CD4-positive, alpha-beta T cell treated with Interferon gamma for 1 hour (primary cell): ENCODE results near the gene UBC.
"Not testable (repeated sequence)": the region's sequence is repeated elsewhere in the genome, so short reads cannot be mapped to it uniquely, and the experiment has no call there.

ENCODE experiments used
- DNase-seq: peaks from one replicate; pipeline ENCODE4 v3.0.0-alpha.2; 2020

UBC gene

DNA sequence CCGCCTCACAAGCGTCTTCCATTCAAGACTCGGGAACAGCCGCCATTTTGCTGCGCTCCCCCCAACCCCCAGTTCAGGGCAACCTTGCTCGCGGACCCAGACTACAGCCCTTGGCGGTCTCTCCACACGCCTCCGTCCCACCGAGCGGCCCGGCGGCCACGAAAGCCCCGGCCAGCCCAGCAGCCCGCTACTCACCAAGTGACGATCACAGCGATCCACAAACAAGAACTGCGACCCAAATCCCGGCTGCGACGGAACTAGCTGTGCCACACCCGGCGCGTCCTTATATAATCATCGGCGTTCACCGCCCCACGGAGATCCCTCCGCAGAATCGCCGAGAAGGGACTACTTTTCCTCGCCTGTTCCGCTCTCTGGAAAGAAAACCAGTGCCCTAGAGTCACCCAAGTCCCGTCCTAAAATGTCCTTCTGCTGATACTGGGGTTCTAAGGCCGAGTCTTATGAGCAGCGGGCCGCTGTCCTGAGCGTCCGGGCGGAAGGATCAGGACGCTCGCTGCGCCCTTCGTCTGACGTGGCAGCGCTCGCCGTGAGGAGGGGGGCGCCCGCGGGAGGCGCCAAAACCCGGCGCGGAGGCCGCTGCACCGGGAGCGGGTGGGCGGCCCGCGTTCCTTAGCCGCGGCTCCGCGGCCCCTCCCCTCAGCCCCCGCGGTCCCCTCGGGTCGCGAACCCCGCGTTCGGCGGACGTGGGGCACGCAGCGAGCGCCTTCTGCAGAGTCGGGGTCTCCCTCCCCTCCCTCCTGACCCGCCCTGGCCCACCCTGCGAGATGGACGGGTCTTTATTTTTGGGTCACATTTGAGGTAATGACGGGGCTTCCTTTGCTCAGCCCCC, at the start of gene UBC:
Gene UBC (minus strand): TSS at position 259 of the 847 bp plus-strand sequence. CDS start 879 bp downstream, outside the sequence.
- DNase-seq = peak; percentile 86

DNA sequence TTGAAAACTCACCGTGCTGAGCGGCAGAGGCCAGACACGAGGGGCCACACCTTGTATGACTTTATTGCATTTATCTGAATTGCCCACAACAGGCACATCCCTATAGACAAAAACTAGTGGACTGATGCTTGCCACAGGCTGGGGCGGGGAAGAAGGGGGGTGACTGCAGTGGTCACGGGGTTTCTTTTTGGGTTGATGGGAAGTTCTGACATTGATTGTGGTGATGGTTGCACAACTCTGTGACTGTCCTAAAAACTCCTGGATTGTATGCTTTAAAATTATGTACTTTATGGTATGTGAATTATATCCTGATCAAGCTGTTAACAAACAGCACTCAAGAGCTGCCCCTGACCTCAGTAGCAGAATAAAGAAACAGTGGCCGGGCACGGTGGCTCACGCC, 48.8 kb upstream of the UBC start:
- no peak for DNase-seq

DNA sequence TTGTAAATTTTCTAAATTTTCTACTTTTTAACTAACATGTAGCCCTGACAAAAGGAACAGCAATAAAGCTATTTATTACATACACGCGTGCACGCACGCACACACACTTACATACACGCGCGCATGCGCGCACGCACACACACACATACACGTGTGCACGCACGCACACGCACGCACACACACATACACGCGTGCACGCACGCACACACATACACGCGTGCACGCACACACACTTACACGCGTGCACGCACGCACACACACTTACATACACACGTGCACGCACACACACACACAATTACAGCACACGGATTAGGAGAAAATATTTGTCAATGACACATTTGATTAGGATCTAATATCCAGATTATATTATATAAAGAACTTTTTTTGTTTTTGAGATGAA, 46.6 kb upstream of the UBC start:
- DNase-seq = no peak

DNA sequence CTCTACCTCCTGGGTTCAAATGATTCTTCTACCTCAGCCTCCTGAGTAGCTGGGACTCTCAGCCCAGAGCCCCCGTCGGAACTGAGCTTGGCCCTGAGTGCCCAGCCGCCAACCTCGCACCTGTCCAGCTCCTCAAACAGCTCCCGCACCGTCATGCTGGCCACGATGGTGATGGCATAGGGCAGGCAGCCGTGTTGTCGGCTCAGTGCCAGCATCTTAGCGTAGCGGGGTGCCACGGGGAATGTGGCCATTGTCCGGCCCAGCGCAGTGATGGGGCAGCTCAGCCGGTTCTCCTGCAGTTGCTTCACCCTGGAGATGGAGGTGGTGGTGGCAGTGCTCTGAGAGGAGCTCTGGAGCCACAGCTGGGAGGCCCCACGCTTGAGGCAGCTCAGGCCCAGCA, 42.1 kb upstream of the UBC start:
- DNase-seq = no peak

DNA sequence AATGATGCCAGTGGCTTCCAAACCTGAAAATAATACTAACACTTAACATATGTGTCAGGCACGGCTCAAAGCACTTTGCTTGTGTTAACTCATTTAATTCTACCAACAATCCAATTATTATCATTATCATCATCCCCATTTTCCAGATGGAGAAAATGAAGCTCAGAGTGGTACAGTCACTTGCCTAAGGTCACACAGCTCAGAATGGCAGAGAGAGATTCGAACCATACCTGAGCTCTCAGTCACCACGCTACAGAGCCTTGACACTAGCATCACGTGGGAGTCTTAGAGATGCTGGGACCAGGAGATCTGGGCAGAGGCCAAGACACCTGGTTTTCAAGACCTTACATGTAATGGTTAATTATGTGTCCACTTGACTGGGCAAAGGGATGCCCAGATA, 40.3 kb upstream of the UBC start:
- no peak for DNase-seq

DNA sequence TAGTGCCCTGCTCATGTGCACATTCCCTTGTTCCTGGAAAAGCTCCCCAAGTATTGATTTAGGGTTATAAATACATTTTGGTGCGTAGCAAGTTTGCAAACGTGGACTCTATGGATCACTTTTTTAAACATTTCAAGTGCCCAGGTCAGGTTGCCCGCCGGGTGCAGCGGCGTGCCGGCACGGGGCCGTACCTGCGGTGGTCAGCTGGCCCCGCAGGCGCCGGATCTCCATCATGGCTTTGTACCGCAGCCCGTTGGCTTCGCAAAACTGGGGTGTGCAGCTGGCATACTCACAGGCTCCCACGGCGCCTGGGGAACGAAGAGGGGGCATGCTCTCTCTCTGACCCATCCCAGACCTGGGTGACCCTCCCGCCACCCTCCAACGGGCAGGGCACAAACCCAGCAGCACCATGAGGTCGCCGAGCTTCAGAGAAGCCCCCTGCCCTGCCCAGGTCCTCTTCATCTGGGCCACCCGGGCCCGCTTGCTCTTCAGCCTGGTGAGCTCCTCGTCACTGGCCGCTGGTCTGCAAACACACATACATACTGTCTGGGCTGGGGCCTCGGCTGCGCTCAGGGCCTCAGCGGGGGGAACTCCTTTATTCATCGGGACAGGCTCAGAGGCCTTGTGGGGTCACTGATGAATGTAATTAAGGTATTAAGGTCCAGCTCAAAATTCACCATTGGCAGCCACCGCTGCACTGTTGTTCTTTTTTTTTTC, 39.4 kb upstream of the UBC start:
- no peak for DNase-seq

DNA sequence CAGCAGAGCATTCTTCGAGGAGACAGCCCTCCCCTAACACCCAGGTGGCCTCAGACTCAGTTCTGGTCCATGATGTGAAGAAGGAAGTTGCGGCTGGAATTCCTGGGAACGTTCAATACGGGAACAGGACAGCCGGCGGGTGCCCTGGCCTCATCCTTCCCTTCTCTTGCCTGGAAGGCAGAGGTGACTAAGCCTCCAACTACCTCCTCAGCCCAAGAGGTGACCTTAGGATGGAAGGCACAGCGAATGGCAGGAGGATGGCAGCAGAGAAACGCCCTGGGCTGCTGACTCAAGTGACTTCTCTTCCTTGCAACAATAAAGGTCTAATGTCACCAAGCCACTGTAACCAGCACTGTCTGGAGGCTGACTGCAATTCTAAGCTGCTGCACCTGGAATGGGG, 38.4 kb upstream of the UBC start:
- no peak for DNase-seq

DNA sequence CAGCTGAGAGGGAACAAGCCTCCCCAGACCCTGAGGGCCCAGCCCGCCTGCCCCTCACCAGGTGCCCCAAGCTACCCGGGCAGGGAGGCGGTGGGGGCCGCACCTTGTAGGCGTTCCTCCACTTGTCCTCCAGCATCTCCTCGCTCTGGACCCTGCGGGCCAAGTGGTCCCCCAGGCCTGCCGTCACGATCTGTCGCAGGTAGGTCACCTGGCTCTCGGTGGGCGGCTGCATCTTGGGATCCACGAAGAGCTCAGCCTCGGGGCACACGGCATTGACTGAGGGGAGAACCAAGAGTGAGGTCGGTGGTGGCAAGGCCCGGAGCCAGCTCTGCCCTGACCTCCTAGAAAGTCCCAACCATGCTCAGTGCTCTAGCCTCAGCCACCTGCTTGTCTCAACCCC, 37.8 kb upstream of the UBC start:
- no peak for DNase-seq

DNA sequence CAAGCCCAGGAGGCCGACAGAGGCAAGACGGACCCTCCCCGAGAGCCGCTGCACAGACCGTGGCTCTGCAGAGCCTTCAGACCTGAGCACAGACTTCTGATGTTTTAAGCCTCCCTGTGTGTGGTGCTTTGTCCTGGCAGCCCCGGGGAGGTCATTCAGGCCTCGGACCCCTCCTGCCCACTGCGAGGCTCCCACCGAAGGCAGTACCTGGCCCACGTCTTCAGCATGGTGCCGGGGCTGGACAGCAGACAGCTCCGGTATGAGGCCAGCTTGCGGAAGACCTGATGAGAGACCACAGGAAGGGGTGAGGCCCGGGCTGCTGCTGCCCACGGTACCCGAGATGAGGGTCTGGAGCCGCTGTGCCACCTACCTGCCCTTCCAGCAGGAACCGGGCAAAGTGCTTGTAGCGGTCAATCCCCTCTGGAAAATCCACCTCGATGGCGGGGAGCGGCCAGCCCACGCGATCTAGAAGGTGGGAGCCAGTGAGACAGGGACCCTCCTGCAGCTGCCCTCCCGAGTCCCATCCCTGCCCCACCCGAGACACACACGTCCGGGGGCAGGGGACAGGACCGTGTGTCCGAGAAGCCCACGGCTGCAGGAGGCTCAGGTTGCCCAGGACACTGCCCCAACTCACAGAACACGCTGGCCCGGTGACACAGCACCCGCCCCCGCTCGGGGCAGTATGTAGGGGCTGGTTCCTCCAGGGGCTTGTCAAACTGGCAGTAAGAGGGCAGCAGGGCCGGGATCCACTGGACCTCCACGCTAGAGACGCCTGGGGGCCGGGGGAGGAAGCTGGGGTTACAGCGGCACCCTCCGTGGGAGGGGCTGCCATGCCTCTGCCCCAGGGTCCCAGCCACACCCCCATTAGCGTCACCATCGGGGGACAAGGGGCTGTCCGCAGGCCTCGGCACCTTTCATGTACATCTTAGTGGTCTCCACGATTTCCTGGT, 35.6 kb upstream of the UBC start:
- no peak for DNase-seq

DNA sequence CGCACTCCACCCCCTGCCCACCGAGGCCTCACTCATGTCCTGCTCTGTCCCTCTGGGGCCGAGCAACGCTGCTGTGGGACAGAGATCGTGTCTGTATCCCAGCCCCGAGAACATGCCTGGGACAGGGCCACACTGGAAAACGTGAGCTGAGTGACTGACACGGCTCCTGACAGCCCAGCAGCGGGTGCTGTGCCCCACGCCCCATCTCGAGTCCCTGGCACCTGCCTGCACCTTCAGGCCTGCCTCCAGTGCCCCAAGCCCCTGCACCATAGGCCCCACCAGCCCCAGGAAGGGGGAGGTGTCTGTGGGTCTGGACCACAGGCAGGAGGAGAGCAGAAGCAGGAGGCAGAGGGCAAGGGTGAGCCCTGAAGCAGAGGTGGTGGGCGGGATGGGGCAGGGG, 34.6 kb upstream of the UBC start:
- no peak for DNase-seq

DNA sequence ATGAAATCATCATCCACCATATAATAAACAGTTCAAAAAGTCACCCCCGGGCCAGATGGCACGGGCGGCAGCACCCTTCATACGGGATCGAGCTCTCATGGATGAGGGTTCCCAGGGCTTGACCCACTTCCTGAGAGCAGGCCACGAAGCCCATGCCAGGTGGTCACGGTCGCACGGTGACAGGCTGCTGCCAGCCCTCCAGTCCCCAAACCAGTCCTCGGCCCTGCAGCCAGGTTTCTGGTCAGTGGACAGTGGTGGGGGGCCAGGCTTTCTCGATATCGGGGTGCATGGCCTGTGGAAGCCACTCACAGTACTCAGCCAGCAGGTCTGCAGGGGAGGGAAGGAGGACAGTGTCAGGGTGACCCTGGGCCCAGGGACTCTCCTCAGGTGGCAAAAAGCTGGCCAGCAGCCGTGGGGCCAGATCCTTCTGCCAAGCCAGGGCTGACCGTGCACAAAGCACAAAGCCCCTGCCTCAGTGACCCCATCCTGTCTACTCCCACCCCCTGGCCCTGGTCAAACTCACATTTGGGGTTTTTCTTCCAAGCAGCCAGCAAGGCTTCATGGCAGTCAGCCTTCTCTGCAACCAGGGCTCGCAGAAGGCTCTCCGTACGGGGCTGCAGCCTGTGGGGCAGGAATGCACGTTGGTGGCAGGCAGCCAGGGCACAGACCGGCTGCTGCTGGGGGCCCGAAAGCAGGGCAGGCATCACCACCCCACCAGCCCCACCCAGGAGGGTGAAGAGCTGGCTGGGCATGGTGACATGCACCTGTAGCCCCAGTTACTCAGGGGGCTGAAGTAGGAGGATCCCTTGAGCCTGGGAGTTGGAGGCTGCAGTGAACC, 33.3 kb upstream of the UBC start:
- no peak for DNase-seq

DNA sequence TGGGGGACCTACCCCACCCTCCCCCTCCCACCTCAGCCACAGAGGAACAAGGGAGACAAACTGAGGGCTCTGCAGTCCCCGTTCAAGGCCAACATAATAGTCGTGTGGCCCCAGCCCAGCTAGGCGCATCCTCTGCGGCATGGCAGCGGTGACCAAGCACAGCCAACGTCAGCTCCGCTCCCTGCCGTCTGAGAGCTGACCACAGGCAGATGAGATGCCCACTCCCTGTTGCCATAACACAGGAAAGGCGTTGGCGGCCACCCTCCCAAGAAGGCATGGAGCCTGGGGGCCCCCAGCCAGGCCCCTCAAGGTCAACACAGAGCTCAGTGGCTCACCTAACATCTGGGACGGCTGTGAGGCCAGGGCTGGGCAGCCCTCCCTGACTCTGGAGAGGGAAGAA, 32.6 kb upstream of the UBC start:
- no peak for DNase-seq

DNA sequence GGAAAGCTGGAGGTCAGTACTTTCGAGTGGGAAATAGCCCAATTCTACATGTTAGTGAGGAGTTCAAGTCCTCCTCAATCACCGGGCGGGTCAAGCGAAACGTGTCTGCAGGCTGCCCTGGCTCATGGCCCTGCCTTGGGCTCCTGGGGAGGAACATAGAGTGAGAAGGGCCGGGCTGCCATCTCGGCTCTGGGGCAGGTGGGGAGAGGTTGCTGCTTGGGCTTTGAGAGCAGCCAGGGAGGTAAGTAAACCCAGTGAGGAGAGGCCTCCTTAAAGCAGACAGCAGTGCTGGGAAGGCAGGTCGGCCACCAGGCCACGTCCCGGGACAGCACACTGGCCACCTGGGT, 32.0 kb upstream of the UBC start:
- DNase-seq = no peak

DNA sequence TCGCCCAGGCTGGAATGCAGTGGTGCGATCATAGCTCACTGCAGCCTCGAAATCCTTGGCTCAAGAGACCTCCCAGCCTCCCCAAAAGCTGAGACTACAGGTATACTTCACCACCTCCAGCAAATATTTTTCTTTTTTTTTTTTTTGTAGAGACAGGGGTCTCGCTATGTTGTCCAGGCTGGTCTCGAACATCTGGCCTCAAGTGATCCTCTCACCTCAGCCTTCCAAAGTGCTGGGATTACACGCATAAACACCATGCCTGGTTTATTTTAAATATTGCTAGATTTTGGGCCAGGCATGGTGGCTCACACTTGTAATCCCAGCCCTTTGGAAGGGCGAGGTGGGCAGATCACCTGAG, 26.7 kb upstream of the UBC start:
- DNase-seq = no peak

DNA sequence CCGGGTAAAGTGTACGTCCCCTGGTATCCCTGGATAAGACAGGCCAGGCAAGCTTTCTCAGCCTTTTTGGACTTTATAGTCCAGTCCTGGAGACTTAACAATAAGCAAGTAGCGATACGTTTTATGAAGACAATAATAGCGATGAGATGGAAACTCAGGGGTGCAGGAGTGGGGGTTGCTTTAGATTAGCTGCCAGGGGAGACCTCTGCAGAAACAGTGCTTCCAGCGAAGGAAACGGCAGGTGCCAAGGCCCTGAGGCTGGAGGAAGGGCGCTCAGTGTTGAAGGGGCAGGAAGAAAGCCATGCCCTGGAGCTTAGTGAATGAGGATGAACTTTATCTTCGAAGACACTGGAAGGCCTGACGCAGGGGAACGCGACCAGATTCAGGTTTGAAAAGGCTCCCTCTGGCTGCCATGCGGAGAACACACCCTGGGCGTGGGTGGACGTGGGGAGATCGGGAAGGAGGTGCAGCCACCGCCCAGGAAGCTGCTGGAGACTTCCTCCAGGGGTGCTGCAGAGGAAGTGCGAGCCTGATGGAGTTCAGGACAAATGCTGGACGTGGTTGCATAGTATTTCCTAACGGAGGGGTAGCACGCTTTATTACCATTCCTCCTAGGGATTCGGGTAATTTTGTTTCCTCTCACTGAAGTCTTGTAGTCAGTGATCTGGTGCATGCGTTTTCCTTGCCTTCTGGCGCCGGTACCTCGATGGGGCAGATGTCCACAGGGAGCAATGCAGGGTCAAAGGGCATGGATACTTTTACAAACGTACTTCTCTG, 26.1 kb upstream of the UBC start:
- DNase-seq = peak; percentile 74

DNA sequence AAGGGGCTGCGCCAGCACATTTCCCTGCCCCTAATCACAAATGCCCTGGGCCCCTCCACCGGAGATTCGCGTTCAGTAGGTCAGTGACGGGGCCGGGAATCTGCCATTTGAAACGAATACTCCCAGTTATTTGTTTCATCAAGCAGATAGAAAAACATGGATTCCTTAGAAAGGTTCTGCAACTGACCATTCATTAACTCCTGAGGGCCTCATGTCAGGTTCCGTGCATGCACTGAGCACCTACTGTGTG, 25.6 kb upstream of the UBC start:
- no peak for DNase-seq

DNA sequence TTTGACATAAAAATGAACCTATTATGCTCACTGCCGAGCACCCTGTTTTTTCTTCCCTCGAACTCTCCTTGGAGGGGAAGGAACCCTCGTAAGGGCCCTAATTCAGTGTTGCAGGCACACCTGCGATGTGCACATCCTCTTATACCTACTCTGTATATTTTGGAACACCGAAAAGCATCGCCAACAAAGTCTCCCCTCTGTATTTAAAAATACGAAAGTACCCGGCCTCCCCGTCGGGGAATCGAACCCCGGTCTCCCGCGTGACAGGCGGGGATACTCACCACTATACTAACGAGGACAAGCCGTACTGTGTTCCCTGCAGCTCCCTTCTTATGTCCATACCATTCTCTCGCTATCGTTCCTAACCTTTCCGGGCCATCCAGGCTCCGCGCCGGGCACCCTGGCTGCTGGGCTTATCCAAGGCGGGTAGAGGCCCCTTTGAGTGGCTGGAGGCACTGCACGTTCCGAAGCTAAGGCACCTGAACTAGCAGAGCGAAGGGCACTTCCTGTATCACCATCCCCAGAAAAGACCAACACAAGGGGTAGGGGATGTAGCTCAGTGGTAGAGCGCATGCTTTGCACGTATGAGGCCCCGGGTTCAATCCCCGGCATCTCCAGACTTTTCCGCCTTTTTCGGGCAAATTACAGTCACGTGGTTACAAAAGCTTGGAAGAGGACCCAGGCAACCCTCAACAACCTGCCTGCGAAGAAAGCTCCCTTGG, 25.1 kb upstream of the UBC start:
- DNase-seq = peak; percentile 86

DNA sequence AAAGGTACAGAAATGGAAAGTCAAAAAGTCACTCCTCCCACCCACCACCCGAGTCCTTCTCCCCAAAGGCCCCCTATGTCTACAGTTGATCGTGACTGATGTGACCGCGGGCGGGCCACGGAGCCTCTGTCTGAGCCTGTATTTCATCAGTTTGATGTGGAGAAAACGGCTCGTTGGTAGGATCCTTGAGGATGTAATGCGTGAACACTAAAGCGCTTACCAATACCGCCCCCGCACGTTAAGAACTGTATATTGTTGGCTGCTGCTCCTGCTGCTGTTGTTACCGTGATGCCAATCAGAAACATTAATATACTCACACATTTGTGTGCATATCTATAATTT, 24.6 kb upstream of the UBC start:
- peak; percentile 64 for DNase-seq

DNA sequence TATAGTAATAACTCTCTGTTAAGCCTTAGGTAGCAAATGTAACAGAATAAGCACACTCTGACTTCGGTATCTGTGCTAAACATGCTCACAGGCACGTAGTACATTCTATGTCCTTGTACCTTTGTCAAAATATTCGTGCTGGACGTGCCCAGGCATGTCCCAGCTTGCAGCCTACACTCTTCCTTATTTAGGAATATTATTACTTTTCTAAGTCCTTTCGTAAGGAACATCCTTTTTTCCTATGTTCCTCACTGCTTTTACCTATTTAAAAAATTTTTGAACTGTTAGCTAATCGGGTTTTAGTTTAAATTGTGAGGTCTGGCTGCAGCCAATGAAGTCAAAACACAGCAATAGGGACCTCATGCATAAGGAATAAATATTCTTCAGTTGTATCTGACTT, 24.1 kb upstream of the UBC start:
- no peak for DNase-seq

DNA sequence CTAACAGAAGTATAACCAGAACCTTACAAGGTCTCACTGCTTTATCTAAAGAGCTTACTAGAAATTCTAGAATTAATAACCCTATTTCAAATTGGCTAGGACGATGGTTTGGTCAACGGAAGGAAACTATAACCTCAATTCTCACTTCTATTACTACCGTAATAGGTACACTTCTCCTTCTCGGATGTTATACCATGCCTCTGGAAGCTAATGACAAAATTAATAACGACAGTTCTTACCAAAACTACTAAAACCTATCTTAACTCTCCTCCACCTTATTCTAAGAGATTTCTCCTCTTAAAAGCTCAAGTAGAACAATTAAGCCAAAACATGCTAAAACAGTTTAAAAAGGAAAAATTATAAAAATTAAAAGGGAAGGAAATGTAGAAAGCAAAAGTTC, 23.7 kb upstream of the UBC start:
- no peak for DNase-seq

DNA sequence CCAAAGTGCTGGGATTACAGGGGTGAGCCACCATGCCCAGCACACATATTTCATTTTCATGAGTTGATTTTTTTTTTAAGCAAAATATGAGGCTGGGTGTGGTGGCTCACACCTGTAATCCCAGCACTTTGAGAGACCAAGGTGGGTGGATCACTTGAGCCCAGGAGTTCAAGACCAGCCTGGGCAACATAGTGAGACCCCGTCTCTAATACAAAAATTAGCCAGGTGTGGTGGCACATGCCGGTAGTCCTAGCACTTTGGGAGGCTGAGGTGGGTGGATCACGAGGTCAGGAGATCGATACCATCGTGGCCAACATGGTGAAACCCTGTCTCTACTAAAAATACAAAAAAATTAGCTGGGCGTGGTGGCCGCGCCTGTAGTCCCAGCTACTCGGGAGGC, 17.1 kb upstream of the UBC start:
- DNase-seq = not testable (repeated sequence)

DNA sequence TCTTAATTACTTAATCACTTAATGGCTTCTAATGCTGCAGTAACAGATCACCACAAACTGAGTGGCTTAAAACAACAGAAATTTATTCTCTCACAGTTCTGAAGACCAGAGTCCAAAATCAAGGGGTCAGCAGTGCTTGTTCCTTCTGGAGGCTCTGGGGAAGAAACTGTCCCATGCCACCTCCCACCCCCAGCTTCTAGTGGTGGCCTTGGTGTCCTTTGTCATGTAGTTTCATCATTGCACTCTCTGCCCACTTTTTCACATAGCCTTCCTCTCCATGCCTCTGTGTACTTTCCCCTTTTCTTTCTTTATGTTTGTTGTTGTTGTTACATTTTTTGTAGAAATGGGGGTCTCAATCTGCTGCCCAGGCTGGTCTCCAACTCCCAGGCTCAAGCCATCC, 16.1 kb upstream of the UBC start:
- no peak for DNase-seq
